Posterior cingulate gyrus (tissue), 11 donors: ENCODE data around the gene CSPG5.

Experiments used
- DNase-seq, 10 donors: peaks; one replicate each; pipeline versions ENCODE4 v3.0.0 to v3.0.0-alpha.2; 2020 to 2021; ENCODE audit warnings: mixed read lengths in 3 of 10
- intact Hi-C: fragments of 100-400 bp; cut with DNase I; formaldehyde crosslinking; loops from one replicate; pipeline ENCODE4 v1.15.1; 2023

Gene CSPG5

GRCh38 chr3:47578691-47579632, at the start of gene CSPG5:
TSS of gene CSPG5 (minus strand) at chr3:47578865. CDS start at chr3:47578693, 172 bp downstream.
- intact Hi-C loops: loop anchor here (5.0 kb wide), 1 partner anchor 203 kb away; the partner anchor contains the start of gene SMARCC1
- peak; percentile 23 to 96 (median 70) for DNase-seq

DNA sequence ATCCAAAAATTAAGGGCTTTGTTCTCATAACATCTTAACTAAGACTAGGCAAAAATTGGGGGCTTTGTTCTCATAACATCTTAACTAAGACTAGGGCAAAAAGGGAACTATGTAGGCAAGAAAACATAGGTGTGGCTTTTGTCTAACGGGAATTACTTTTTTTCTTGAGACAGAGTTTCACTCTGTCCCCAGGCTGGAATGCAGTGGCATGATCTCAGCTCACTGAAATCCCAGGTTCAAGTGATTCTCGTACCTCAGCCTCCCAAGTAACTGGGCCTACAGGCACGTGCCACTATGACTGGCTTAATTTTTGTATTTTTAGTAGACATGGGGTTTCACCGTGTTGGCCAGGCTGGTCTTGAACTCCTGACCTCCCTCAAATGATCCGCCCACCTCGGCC, 49.8 kb upstream of the CSPG5 start:
- intact Hi-C loops: no loop called here
- DNase-seq: no peak

DNA sequence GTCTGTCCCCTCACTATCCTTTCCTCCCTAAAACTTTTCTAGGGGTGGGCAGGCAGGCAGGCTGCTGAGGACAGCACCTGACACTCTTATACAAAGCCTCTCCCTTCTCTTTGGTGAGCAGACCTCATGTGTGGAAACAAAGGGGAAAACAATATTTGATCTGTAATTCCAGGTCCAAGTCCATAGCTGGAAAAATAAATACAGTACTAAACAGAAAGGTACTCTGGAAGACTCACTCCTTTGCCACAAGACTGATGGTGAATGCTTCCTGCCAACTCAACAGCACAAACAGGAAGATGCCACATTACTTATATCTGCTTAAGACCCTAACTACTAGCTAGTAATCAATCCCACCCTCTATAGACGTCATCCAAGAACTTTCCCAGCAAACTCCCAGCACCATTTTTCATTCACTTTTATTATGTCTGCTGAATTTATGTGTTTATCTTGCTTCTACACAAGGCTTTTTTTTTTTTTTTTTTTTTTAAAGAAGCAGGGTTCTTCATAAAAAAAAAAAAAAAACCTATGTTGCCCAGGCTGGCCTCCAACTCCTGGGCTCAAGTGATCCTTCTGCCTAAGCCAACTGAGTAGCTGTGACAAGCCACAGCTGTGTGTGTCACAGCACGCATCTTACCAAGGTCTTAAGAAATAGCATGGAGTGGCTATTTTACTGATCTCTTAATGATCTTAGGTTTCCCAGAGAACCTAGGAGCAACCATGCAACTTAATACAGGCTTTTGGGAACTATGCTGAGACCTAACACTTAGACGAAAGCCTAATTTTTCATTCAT, 44.2 kb upstream of the CSPG5 start:
- intact Hi-C loops: no loop called here
- DNase-seq: no peak

- intact Hi-C loops: no loop called here
- no peak for DNase-seq
These were observed 38.7 kb upstream of the CSPG5 start for GRCh38 chr3:47617086-47618010.

GRCh38 chr3:47614788-47615187, 36.1 kb upstream of the CSPG5 start:
- intact Hi-C loops: no loop called here
- no peak for DNase-seq

DNA sequence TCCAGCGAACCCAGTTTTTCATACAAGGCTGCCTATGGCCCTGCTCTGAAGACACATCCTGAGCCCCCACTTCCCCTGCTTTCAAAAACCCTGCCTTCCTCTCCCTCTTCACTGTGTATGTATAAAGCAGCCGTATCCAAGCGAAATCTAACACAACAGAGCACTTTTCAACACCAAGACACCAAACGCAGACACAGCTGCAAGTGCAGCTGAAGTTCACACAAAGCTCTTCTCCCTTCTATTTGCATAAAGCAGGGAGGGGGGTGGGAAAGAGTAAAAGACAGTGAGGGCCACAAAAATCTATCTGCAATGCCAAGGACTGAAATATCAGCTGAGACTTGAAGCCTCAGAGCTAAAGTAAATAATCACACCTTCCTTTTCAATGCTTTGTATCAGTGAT, 35.1 kb upstream of the CSPG5 start:
- peak in 4 of 10 donors; percentile 14 to 86 (median 20) for DNase-seq
- intact Hi-C loops: no loop called here

- DNase-seq: no peak
- intact Hi-C loops: no loop called here
These were observed 34.2 kb upstream of the CSPG5 start for GRCh38 chr3:47612879-47613278.

- no peak for DNase-seq
- intact Hi-C loops: no loop called here
These were observed 33.5 kb upstream of the CSPG5 start for GRCh38 chr3:47612178-47612577.

- peak in 3 of 10 donors; percentile 38 to 84 (median 43) for DNase-seq
- intact Hi-C loops: no loop called here
These were observed 32.9 kb upstream of the CSPG5 start for GRCh38 chr3:47611576-47611975.

- intact Hi-C loops: no loop called here
- DNase-seq: no peak
These were observed 31.9 kb upstream of the CSPG5 start for GRCh38 chr3:47610583-47610982.

- intact Hi-C loops: no loop called here
- no peak for DNase-seq
These were observed 28.7 kb upstream of the CSPG5 start for GRCh38 chr3:47607335-47607734.

- intact Hi-C loops: no loop called here
- DNase-seq: peak in 1 of 10 donors; percentile 17
These were observed 27.5 kb upstream of the CSPG5 start for GRCh38 chr3:47606165-47606564.

DNA sequence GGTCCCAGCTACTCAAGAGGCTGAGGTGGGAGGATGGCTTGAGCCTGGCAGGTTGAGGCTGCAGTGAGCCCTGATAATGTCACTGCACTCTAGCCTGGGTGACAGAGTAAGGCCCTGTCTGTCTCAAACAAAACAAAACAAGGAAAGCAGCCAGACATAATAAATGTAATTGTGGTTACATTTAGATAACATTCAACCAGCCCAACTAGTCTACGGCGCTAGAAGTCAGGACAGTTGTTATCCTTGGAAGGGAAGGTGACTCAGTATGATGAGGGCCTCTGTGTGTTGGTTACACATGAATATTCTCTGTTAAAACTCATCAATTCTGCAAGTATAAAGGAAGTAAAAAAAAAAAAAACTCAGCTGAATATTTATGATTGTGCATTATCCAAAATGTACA, 27.0 kb upstream of the CSPG5 start:
- DNase-seq: no peak
- intact Hi-C loops: no loop called here

DNA sequence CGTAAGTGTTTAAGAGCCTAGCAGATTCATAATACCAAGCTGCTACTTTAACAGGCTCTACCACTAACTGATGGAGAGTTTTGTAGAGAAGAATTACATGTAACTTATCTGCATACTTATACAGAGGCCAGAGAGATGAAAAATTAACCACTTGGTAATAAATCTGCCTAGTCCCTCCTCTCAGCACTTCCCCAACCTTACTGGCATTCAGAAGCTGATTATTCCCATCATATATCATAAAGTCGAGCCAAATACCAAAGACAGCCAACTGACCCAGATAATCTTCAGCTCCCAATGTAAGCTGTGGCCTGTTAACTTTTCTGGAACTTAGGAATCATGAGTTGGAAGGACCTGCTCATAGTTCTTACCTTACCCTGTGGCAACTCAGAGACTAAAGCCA, 25.5 kb upstream of the CSPG5 start:
- intact Hi-C loops: no loop called here
- DNase-seq: no peak

DNA sequence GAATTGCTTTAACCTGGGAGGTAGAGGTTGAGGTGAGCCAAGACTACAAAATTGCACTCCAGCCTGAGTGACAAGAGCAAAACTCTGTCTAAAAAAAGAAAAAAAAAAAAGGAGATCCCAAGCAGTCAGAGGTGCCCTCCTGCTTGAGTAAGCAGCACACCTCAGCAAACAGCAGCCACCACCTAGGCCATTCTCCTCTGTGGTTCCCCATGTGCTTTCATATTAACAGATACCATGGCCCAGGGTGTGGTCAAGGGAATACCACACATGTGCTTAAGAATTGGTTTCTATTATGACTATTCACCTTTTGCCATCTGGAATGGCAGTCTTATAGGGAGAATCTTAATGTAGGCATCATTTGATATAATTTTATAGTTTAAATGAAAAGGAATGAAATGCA, 24.7 kb upstream of the CSPG5 start:
- no peak for DNase-seq
- intact Hi-C loops: no loop called here

GRCh38 chr3:47601281-47601680, 22.6 kb upstream of the CSPG5 start:
- DNase-seq: peak in 3 of 10 donors; percentile 27 to 86 (median 43)
- intact Hi-C loops: no loop called here

GRCh38 chr3:47594792-47595191, 16.1 kb upstream of the CSPG5 start:
- no peak for DNase-seq
- intact Hi-C loops: no loop called here

DNA sequence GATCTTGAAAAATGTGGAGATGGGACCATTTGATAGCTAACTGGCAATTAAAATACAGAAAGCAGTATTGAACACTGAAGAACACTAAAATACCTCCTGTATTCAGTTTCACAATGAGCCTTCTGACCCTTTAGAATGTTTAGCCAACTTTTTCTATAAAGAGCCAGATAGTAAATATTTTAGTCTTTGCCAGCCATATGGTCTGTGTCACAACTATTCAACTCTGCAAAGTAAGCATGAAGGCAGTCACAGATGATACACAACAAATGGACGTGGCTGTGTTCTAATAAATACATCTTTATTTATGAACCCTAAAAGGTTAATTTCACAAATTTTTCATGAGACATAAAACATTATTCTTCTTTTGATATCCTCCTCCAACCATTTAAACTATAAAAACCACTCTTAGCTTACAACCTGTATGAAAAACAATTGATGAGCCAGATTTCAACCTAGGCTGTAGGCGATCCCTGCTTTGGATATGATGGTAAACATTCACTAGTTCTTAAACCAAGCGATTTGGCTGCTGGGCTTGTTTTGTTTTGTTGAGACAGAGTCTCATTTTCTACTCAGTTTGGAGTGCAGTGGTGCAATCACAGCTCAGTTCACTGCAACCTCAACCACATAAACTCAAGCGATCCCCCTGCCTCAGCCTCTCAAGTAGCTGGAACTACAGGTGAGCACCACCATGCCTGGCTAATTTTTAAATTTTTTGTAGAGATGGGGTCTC, 13.6 kb upstream of the CSPG5 start:
- DNase-seq: no peak
- intact Hi-C loops: no loop called here

- intact Hi-C loops: no loop called here
- DNase-seq: no peak
These were observed 11.6 kb upstream of the CSPG5 start for GRCh38 chr3:47590216-47590615.

GRCh38 chr3:47588587-47588986, 9.9 kb upstream of the CSPG5 start:
- intact Hi-C loops: no loop called here
- no peak for DNase-seq
